ENCODE results near the gene CUX1.

DNA sequence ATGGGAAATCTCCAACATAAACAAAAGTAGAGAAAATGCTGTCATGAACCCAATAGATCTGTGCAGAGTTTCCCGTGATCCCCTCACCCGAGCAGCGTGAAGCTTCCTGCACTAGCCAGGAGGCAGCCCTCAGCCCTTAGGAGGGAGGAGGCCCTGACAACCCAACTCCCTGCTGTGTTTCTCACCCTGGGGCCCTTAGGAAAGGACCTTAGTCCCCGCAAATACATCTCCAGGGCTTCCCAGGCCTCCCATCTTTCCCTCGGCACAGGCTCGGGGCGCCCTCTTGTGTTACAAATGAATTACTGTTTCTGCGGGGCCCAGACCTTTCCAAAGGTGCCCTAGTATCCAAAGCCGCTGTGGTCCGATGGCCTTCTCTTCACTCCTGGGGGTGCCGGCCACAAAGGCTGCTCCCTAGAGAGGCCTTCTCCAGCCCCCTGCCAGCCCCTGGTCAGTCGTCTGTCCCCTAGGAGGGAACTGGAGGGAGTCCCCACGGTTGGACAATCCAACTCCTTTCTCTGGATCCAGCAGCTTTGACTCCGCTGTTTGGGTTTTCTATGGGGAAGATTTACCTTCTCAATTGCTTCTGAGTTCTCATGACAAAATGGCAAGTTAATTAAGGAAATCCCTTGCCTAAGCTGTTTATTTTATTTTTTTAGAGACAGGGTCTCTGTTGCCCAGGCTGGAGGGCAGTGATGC, 419.3 kb downstream of the CUX1 start:
- no peak for TF ChIP-seq ZFP3 (CRISPR knock-in tag; IDR thresholded peaks at IDR 0.05)
- TF ChIP-seq CREB5 (CRISPR knock-in tag; IDR thresholded peaks at IDR 0.05; ENCODE audit: low read depth) = no peak

All from SK-N-SH treated with all-trans-retinoic acid at 6 μM for 48 hours (cell line).